GM18520 (cell line): ENCODE results near the gene ZNF511.

Source experiments
- ATAC-seq: cut with Tn5 transposase; IDR thresholded peaks from one replicate; pipeline ENCODE4 v1.9.1; 2021; ENCODE audit not compliant: unreplicated experiment

Gene ZNF511

DNA sequence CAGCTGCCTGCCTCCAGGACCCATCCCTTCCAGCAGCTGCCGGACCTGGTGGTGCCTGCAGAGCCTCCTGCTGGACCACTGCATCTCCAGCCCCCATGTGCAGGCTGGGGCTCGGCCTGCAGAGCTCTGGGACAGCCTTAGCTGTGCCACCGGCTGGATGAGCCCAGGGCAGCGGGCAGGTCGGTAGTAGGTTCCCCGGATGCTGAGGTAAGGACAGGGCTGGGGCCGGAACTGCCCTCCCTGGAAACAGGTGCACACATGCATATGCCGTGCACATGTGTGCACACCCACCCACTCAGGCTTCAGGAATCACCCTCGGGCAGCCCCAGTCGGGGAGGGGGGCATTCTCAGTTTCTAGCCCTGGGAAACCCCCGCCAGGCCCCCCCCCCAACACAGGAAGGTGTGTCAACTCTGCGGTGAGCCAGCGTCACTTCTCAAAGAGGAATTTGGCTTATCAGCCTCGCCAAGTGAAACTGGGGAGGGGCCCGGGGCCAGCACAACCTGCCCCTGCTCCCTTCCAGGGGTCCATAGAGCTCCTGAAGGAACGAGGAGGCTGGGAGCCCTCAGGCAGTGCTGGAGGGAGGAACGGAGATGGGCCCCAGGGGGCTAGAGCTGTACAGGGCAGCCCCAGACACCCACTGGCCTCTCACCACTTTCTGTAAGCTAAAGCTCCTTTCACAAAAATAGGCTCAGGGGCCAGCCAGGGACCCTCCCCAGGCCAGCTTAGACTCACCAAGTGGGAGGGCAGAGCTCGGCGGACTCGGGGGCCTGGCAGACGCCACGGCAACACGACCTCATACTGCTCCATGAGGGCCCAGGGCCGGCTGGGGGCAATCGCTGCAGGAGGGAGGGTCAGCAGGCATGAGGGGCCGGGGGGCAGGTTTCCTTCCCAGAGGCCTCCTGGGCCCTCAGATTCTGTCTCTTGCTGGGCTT lies 33.7 kb upstream of the ZNF511 start:
- peak; percentile 34 for ATAC-seq

DNA sequence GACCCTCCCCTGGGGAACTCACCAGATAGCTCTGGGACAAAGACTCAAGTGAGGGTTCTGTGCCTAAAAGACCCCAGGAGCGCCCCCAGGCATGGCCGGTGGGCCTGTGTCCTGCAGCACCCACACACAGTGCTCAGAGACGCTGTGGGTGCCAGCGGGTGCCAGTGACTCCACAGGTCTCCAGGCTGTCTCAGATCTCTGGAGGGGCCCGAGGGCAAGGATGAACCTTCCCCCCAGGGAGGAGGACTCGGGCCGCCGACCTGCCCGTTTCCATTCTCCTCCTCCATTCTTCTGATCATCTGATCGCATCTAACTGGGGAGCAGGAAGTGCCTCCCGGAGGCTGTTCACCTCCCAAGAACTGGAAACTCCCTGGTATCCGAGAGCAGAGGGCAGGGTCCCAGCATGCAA lies 33.0 kb upstream of the ZNF511 start:
- ATAC-seq: no peak

DNA sequence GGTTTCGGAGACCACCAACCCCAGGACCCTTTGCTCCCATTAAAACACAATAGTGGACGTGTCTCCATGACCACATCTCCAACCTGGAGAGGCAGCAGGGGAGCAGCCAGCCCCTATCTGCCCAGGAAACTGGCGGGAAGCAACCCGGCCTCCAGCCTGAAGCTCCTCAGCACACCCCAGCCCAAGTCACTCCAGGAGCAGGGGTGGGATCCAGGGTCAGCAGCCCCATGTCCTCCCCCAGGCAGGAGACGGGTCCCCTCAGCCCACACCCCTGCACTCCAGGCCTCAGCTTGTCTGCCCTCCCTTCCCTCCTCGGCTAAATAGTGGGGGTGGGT lies 32.6 kb upstream of the ZNF511 start:
- ATAC-seq: no peak

DNA sequence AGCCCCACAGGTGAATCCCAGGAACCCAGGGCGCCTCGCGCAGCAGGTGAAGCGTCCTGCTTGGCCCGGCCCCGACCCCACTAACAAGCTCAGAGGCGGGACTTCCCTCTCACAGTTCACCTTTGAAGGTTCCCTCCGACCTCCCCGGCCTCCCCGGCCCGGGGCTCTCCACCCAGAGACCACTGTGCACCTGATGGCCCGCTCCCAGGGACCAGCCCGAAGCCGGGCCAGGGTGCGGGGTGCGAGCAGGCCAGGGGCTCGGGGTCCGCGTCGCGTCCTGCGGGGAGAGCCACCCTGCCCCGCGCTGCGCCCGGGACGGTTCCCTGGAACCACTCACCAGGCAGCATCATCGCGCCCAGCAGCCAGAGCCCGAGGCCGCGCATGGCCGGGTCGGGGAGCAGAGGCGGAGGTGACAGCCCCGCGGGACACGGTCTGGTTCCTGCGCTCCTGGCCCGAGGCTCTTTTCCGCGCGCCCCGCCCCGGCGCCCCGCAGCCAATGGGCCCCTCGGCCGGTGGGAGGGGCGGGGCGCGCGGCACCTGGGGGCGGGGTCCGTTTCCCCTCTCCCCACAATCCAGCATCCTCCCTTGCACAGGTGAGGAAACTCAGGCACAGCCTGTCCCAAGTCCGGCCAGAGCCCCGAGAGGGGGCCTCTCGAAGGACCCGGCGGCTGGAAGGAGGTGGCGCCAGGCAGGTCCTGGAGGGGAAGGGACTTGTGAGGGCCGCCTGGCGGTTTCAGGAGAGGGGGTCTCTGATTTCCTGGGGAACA lies 32.1 kb upstream of the ZNF511 start, which contains the start of gene ADAM8:
Gene ADAM8, minus strand, starts transcription at position 434 of the 767 bp plus-strand sequence. Its CDS starts 51 bp downstream, at position 383.
- ATAC-seq: peak; percentile 32

DNA sequence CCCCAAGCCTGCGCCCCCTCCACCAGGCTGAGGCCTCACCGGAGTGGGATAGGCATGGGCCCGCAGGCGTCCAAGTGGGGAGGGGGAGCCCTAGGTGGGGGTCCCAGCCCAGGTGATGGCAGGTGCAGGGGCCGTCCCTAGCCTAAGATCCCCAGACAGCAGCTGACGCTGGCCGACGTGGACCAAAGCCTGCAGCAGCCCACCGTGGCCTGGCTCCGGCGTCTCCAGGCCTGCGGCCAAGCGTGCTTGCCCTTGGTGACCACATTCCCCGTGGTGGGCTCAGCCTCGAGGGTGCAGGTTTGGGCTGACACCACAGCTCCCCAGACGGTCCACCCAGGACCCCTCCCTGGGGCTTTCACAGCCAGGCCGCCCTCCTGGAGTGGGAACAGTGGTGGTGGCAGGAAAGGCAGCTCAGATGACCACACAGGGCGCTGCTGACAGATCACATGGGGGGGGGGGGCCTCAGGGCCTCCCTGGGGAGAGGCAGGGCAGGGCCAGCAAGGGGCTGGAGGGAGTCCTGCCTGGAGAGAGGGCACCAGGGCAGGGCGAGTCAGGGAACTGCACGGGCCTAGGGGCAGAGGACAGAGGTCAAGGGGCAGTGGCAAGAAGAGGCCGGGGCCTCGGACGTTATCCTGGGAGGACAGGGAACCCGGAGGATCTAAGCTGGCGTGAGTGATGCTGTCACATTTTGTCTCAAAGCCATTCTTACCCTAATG lies 31.3 kb upstream of the ZNF511 start:
- ATAC-seq: no peak

DNA sequence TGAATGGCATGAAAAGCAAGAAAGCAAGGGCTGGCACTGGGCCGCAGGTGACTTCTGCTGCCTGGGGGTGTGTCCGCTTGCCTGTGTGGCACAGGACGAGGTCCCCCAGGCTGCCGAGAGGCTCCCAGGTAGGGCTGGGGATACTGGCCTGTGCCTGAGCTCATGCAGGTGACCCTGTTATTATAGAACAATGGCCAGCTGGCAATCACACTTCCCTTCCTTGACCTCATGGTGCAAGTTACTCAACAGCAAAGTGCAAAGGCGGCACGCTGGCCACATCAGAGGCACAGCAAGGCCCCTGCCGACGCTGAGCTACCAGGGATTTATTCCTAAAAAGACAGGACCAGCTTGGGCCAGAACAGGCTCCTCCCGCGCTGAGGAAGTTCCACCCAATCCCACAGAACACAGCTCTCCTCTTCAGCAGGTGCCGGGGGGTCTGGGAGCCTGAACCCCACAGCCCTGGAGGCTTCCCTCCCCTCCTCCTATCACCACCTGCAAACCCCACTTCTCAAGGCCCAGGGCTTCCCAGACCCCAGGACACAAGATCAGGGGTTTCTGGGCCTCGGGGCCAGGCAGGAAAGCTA lies 30.6 kb upstream of the ZNF511 start:
- ATAC-seq: no peak

DNA sequence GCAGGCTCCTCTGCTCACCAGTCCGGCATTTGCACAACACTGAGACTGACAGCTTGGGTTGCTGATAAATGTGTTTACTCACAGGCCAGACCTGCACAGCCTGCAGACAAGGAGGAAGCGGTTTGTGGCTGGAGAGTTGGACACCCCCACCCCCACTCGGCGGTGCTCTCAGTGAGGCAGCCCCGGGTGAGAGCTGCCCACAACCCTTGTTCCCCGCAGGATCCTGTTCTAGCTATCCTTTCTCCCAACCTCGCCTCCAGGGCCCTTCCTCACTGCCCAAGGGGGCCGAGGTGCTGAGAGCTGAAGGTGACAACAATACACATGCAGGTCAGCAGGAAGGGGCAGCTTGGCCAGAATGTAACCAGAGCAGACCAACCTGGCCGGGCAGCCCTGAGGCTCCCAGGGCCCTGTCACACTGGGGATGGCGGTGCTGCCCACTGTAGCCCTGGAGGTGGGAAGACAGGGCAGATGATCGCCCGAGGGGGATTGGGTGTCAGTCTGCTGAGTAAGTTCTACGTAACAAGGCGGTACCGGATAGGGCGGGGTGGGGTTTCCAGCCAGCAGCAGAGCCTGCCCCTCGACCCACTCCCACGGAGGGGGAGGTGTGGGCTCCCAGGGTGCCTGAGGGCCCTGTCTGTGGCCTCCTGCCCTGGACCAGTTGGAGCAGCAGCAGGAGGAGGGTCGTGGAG lies 30.0 kb upstream of the ZNF511 start:
- peak; percentile 28 for ATAC-seq

DNA sequence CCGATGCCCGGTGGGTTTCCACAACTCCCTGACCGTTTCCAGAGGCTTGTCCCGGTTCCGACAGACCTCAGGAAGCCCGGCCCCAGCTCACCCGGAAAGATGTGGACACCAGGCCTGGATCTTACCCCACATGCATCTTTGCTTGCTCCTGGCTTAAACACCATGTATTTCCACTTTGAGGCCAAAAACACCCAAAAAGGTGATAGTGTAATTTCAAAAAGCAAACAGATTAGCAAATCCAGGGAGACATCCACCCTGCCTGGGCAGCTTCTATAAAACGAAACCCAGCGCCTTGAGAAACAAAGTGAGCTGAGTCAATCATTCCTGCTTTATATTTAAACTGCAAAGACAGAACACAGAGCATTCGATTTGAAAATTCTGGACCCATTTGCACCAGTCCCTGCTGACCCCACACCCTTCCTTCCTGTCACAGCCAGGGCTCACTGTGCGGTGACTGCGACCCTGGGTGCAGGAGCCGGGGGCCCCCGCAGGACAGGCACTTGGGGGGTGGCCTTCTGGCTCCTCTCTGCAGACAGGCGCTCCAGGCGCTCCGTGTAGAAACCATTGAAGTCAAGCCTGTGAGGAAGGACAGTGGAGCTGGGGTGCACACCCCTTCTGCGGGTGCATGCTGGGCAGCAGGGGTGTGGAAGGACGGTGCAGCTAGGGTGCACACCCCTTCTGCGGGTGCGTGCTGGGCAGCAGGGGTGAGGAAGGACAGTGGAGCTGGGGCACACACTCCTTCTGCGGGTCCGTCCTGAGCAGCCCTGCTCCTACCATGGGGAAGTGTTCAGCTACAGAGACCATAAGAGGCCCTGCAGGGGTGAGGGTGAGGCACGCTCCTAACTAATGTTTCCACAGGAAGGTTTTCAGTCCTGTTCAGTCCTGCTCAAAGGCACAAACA lies 29.1 kb upstream of the ZNF511 start:
- no peak for ATAC-seq

DNA sequence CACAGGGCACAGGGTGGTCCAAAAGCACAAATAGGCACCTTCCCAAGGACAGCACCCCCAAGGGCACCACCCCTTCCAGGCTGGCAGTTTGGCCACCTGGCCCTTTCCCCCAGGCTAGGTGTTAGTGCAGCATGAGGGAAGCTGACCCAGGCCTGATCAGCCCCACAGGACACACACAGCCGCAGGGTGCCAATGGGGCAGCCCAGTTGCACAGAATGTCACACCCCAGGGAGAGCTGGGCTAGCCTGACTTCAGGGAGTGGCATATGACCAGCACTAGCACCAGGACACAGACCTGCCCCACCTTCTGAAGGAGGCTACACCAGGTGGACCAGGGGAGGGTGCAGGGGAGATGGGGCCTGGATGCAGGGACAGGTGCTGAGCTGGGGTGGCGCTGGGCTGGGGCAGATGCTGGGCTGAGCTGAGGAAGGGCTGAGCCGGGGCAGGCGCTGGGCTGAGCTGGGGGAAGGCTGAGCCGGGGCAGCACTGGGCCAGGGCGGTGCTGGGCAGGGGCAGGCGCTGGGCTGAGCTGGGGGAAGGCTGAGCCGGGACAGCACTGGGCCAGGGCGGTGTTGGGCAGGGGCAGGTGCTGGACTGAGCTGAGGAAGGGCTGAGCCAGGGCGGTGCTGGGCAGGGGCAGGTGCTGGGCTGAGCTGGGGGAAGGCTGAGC lies 28.2 kb upstream of the ZNF511 start:
- ATAC-seq: no peak

DNA sequence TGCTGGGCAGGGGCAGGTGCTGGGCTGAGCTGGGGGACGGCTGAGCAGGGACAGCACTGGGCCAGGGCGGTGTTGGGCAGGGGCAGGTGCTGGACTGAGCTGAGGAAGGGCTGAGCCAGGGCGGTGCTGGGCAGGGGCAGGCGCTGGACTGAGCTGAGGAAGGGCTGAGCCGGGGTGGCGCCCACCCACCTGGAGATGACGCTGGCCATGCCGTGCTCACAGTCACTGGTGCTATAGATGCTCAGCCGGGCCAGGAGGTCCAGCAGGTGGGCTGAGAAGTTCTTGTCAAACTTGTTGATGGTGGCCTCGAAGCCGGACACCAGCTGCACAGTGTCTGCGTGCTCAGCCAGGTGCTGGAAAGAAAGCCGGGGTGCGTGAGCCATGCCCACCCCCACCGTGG lies 27.6 kb upstream of the ZNF511 start:
- ATAC-seq: no peak

DNA sequence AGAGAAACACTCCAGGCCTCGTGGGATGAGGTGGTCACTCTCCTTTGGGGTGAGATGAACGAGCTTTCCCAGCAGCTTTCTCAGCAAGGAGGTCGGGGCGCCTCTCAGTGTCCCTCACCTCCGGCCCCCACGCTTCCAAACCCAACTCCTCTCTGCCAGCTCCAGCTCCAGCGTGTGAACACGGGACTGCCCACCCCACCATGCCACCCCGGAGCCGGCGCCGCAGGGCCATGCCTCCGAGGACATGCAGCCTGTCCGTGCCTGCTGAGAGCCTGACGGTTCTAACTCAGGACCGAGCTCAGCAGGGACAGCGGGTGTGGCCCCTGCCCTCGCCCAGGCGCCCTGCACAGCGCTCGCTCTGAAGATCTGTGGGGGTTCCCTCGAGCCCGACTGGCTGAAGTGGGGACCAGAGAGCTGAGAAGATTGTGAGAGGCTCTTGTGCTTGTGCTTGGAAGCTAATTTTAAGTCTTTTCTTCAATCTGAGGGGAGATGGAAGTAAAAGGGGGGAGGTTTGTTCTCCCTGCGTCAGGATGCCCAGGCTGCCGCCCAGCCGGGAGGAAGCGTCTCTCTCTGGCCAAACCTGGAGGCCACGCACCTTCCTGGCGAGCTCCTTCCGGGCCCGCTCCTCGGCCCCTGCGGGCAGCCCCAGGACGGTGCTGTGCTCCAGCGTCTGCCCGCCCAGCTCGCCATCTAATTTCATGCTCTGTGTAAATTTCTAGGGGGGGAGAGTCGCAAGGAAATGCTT lies 26.9 kb upstream of the ZNF511 start:
- ATAC-seq: no peak

DNA sequence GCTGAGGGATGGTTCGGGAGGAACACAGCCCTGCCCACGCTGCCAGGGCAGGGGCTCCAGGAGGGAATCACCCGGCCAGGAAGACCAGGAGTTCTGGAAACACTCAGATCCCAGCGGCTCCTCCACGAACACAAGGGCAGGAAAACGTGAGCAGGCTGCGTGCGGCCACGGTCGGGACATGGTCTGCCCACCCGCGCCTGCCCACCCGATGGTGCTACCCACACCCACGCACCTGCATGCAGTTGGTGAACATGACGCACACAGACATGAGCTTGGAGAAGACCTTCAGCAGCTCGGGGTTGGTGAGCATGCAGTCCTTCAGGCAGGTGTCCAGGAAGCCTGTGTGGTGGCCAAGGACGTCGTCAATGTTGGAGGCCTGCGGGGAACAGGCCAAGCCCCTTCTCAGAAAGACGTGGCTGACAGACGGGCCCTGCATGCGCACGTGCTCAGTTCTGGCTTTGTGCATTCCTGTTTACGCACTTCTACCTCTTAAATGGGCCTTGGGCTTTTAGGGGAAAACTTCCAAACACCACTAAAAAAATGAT lies 25.8 kb upstream of the ZNF511 start:
- ATAC-seq: no peak

DNA sequence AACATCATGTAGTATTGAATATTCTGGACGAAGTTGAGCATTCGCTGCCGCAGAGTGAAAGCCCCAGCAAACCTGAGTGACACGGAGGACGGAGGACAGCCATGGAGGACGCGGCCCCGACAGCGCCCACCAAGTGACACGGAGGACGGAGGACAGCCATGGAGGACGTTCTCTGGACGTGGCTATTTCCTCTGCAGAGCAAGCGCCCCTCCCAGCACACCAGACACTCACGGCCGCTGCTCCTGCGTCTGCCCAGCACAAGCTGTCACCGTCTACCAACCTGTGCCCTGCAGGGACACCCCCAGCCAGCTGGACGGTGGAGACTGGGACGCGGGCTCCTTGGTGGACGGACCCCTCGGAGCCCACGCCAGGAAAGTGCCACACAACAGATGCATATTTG lies 24.8 kb upstream of the ZNF511 start:
- no peak for ATAC-seq

DNA sequence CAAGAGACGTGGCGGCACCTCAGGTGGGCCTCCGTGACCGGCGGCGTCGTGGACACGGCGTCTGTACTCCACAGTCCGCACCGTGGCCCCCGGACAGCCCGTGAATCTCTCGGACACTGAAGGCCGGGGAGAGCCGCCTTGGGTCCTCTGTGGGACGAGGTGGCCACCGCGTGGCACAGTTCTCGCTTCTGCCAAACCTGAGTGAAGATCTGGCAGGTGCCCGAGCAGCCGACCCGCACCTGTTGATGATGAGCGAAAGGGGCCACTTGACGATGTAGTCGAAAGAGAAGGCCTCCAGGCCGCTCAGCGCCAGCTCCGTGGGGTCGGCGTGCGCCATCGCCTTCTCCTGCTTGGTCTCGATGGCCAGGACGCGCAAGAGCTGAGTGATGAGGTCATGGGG lies 23.5 kb upstream of the ZNF511 start:
- ATAC-seq: no peak

DNA sequence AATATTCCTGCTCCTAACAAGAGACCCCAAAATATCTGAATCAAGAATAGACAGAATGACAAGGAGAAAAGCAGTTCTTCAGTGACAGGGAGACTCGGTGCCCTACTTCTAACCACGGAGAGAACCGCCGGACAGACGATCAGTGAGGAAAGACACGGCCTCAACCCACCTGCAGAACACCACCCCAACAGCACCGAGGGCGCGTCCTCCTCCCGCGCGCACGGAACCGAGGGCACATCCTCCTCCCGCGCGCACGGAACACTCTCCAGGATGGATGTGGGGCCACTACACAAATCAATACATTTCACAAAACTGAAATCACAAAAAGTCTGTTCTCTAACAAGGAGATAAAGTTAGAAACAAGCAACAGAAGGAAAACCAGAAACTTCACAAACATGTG lies 22.3 kb upstream of the ZNF511 start:
- ATAC-seq: no peak

DNA sequence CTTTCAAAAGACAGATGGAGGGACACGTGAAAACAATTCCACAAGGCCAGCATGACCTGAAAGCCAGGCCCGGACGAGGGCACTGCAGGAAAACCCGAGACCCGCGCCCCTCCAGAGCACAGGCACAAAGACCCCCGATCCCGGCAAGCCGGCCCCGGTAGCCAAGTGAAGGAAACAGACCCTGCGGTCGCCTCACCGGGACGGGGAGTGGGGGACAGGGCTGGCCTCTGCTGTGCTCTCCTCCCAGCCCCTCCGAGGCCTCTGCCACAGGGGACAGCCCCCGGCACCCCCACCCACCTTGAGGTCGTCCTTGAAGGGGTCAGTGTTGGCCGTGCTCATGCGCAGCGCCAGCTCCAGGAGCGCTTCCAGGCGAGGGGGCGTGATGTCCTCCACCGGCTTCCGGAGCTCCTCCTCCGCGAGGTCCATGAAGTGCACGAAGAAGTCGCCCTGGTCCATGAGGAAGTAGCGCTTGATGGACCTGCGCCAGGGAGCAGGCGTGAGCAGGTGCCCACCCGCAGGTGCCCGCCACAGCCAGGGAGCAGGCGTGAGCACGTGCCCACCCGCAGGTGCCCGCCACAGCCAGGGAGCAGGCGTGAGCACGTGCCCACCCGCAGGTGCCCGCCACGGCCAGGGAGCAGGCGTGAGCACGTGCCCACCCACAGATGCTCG lies 20.7 kb upstream of the ZNF511 start:
- ATAC-seq: no peak

DNA sequence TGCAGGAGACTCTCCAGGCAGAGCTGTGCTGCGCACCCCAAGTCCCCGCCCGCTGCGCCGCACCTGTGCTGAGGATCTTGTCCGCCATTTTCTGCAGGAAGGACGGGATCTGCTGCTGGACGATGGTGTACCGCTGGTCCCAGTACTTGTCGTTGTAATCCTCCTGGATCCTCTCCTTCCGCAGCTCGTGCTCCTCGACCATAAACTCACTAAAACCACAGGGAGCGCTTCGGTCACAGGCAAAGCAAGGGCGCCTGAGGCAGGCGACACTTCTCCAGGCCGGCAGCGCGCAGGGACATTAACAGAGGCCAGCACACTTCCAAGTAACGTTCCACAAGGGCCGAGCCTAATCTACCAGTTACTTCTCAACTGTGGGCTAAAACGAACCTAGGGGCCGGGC lies 19.0 kb upstream of the ZNF511 start:
- no peak for ATAC-seq
